GM21737 (cell line): ENCODE measurements around the gene STAT4.

Experiments
- ATAC-seq: cut with Tn5 transposase; IDR thresholded peaks from one replicate; pipeline ENCODE4 v1.9.1; 2021; ENCODE audit warnings: mild to moderate bottlenecking, moderate library complexity; ENCODE audit not compliant: unreplicated experiment

STAT4 gene

GRCh38 chr2:191176801-191177438 is 26.1 kb upstream of the STAT4 start:
- no peak for ATAC-seq

DNA sequence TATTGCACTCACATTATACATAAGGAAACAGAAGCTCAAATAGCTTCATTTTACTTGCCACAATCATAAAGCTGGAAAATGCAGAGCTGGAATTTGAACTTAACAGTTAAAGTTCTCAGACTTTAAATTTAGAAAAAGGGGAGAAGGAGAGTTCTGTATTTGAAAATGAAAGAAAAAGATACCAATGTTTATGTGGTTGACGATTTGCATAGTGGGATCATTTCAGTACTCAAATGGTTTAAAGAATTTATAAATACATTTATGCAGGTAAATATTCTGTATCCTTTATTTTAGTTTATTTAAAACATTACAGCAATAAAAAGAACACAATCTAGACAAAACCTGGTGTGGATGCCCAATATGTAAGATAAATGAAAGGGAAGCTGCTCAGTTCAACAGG is 25.5 kb upstream of the STAT4 start:
- ATAC-seq, result no peak

DNA sequence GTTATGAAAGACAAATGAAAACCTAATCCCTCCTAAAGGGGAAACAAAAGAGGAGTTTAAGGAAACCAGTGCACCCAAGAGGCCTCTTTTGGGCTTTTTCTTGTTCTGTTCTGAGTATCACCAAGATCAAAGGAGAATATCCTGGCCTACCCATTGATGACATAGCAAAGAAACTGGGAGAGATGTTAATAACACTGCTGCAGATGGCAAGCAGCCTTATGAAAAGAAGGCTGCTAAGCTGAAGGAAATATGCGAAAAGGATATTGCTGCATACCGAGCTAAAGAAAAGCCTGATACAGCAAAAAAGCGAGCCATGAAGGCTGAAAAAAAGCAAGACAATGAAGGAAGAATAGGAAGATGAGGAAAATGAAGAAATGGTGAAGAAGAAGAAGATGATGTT is 23.6 kb upstream of the STAT4 start:
- no peak for ATAC-seq

- ATAC-seq, result no peak
These were observed 22.4 kb upstream of the STAT4 start for GRCh38 chr2:191173206-191173605.

GRCh38 chr2:191171708-191172355 is 21.0 kb upstream of the STAT4 start:
- ATAC-seq, result no peak

- no peak for ATAC-seq
These were observed 20.5 kb upstream of the STAT4 start for GRCh38 chr2:191171286-191171685.

DNA sequence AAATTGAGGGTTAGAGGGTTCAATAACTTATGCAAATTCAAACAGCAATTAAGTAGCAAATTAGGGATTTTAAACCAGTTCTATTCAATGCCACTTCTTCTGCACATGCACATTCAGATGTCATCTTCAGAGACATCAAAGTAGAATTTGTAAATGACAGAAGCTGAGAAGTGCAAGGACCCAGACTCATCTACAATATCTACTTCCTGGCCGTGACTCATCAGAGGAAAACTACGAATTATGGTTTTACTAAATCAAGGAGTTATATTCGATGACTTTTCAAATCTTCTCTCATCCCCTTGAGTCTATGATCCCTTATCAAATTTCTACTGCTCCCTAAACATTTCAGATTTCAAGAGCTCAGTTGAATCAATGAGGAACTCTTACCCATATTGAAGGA is 20.0 kb upstream of the STAT4 start:
- no peak for ATAC-seq

GRCh38 chr2:191170301-191170636 is 19.5 kb upstream of the STAT4 start:
- ATAC-seq, result no peak

- ATAC-seq, result no peak
These were observed 18.9 kb upstream of the STAT4 start for GRCh38 chr2:191169456-191170300.

- ATAC-seq, result no peak
These were observed 17.0 kb upstream of the STAT4 start for GRCh38 chr2:191167766-191168165.

GRCh38 chr2:191166756-191167445 is 16.1 kb upstream of the STAT4 start:
- no peak for ATAC-seq

DNA sequence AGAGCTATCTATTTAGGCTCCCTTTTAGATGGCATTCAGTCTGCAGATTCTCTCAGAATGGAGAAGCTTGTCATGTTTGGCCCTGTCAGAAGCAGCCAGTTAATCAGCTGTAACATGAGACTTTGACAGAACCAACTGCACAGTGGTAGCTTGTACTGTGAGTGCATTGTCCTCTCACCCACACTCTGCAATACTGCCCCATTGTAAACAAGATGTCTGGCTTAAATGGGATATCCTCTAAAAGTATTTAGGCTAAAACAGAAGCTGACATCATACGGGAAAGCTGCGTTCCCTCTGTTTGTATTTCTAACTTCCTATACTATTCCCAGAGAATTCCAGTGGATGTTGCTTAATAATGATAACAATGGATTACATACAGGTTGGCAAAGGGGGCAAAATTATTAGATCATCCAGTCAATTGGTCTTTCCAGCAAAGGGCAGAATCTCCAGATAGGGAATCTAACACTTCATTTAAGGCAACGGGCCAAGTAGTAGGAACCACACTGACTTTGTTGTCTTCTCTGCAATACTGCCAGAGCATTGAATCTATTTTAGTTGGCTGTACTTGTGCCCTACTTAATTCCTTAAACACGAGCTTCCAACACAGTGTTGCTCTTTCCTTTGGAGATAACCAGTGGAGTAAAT is 15.4 kb upstream of the STAT4 start:
- ATAC-seq, result no peak

DNA sequence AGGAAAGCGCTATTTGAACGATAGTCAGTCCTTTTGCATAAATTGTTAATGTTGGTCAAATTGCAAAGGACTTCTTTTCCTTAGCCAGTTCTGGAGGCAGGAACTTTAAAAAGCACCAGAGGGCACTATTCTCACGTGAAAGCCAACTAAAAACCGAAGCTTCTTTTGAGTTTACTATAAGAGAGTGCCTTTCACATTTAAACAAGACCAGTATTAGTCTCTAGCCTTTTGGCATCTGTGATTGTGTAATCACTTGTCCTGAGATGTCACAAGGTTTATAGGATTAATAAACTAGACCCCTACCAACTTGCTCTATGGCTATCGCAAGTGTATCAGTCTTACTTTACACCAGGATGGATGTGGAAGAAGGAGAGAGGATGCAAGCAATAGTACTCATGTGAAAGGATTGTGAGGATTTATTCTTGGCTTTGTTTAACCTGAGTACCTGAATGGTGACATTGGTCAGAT is 14.4 kb upstream of the STAT4 start:
- ATAC-seq, result peak; percentile 64

DNA sequence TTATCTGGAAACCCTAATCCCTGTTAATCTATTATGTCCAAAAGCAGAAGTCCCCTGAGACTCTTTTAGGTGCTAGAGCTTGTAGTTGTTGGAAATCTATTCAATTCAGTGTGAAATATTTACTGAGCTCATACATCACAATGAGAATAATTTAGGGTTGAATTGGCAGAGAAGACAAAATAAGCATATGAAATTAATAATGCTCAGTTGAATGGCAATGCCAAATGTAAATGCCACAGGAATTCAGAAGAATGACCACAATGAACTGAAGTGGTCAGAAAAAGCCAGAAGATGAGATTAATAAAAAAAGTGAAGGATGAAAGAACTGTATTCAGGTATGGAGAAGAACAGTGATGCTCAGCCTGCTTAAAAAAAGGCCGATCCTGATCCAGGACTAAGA is 8.0 kb upstream of the STAT4 start:
- no peak for ATAC-seq

- ATAC-seq, result no peak
These were observed 7.4 kb upstream of the STAT4 start for GRCh38 chr2:191158193-191158592.

GRCh38 chr2:191155608-191156071 is 4.8 kb upstream of the STAT4 start:
- ATAC-seq, result no peak

GRCh38 chr2:191153716-191154115 is 2.9 kb upstream of the STAT4 start:
- ATAC-seq, result no peak

- no peak for ATAC-seq
These were observed 1.9 kb upstream of the STAT4 start for GRCh38 chr2:191152482-191153240.

- ATAC-seq, result peak; percentile 7
These were observed 537 bp upstream of the STAT4 start for GRCh38 chr2:191151331-191151730.

DNA sequence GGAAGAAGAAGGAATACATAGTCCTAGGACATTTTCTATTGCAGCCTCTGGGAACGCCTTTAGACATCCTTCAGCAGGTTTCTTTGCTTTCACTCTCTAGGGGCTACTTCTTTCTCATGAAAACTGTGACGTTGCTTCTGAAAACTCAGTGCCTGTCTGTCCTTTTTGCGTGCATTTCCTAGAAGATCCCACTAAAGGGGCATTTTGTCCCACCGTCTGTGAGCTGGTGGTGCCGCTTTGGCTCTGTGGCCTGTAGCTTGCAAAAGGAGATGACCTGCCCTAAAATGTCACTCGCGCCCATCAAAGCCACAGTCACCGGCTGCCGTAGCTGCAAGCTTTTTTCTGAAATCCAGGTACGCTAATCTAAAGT is 579 bp downstream of the STAT4 start:
- ATAC-seq, result peak; percentile 28
